ENCODE data around the gene DNHD1.

DNA sequence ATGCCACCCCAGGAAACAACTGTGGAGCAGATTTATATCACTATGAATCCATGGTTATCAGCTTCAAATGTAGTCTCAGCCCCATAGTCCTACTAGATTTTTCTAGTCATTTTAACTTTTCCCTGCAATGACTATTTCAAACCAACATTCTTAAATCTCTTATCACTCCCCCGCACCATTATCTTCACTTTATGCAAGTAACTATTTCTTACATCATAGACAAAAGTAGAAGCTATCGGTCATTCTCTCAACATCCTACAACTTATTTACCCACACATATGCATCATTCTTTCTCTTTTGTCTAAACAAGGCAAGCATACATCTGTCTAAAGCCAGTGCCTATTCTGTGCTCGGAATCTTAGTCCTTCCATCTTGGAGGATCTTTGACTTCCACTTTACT is 11.4 kb upstream of the DNHD1 start:
- TF ChIP-seq, protein P1, sequence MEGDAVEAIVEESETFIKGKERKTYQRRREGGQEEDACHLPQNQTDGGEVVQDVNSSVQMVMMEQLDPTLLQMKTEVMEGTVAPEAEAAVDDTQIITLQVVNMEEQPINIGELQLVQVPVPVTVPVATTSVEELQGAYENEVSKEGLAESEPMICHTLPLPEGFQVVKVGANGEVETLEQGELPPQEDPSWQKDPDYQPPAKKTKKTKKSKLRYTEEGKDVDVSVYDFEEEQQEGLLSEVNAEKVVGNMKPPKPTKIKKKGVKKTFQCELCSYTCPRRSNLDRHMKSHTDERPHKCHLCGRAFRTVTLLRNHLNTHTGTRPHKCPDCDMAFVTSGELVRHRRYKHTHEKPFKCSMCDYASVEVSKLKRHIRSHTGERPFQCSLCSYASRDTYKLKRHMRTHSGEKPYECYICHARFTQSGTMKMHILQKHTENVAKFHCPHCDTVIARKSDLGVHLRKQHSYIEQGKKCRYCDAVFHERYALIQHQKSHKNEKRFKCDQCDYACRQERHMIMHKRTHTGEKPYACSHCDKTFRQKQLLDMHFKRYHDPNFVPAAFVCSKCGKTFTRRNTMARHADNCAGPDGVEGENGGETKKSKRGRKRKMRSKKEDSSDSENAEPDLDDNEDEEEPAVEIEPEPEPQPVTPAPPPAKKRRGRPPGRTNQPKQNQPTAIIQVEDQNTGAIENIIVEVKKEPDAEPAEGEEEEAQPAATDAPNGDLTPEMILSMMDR (IDR thresholded peaks at IDR 0.05), result no peak
- no peak for TF ChIP-seq POLR2A (IDR thresholded peaks at IDR 0.05)

Data from vagina (tissue), 2 donors.